Measurements from ENCODE around the gene PAX5. TPM values are rescaled to one million over a fixed set of nuclear protein-coding genes. Genes with fewer than 3 reads are reported as not detected.

PAX5 gene
- polyA plus RNA-seq, 5 donors: 0.12 to 0.31 (median 0.15) TPM

DNA sequence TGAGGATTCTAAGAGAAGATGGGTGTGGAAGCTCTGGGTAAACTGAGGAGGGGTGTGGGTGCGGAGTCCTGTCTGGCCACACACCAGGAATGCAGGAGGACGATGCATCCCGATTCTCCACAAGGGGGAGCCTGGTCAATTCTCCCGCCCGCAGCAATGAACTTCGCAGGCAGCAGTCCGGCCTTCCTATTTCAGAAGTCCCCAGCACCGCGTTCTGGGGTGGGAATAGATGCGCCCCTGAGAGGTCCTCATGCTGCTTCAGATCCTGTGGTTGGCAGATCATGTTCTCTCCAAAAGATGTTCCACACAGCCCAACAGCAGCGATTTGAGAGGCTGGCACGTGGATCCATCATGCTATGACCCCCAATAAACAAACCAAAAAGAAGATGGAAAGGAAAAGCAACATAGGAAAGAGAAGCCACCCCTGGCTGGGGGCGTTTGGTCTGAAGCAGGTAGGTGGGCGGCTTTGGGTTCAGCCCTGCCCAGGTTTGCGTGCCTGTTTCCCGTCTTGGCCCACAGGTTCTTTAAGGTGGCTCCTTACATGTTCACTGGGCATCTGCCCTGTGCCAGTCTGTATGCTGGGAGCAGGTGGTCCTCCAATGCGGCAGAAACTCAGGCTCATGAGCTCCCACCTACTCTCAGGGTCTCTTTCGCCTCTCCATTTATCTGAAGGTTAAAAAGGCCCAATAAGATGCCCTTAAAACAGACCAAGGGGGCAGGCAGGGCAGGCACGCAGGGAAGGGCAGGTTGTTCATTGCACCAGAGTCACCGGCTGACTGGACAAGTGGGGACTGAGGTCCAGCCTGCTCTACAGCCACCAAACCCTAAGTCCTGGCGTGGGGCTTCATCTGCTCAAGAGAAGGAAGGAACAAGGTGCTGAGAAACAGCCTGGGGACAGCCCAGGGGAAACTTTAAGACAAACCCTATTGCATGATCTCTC is 171.6 kb downstream of the PAX5 start:
- no peak for DNase-seq

DNA sequence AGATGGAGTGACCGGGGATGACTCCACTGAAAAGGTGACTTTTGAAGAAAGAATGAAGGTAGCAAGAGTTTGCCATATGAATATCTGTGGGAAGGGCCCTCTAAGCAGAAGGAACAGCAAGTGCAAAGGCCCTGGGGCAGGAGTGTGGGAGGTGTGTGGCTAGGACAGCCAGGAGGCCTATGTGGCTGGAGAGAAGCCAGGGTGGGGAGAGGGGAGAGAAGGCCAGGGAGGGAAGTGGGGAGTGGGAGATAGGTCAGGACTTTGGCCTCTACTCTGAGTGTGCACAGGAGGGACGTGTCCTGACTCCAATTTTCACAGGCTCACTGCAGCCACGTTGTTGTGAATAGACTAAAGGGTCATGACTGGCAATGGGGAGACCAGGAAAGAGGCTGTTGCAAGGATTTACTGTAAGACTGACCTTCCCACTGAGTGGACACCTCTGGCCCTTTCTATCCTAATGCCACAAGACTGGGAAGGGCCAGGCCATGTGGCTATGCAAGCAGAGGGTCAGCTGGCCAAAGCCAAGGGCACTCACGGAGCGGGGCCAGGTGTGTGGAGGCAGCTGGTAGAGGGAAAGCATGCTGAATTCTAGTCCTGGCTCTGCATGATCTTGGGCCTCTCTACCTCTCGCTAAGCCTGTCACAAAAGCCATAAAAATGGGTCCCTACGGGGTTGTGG is 172.4 kb downstream of the PAX5 start:
- DNase-seq: no peak

DNA sequence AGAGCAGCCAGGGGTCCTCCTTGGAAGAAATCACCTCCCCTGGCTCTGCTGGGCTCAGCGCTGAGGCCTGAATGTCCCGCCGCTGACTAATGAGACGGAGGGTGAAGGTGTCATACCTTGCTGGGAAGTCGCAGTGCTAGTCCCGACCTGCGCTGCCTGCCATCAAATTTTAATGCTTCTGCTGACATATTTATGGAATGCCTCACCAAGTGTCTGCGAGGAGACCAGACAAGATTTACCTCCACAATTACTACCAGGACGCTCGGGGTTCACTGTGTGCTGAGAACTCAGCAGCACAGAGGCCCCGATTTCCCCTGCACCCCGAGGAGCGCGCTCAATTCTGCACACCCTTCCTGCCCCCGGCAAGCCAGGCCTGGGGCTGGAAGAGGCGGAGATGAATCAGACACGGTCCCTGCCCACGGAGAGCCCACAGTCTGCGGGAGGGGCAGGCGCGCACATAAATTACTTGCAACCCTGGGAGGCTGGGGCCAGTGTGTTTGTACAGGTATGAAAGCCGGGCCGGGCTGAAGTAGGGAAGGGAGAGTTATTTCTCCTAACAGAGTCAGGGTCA is 175.2 kb downstream of the PAX5 start:
- no peak for DNase-seq

GRCh38 chr9:36855448-36856315 is 178.4 kb downstream of the PAX5 start:
- DNase-seq: no peak

GRCh38 chr9:36854751-36855150 is 179.3 kb downstream of the PAX5 start:
- no peak for DNase-seq

- no peak for DNase-seq
Measured at GRCh38 chr9:36854034-36854433, 180.0 kb downstream of the PAX5 start.

DNA sequence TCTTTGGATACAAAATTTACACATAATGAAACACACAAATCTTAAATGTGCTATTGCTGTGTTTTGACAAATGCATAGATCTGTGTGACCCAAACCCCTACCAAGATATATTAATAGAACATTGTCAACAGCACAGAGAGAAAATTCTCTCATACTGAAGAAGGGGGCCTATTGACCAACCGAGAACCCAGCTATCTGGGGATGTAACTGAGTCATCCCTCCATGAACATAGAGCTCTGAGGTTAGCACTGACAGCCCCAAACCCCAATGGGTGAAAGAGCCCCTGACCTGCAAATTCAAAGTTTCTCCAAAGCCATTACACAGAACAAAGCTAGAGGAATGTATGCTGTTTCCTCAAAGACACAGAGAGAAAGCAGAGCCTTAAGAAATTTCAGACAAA is 180.8 kb downstream of the PAX5 start:
- no peak for DNase-seq

- no peak for DNase-seq
Measured at GRCh38 chr9:36849943-36850342, 184.1 kb downstream of the PAX5 start.

DNA sequence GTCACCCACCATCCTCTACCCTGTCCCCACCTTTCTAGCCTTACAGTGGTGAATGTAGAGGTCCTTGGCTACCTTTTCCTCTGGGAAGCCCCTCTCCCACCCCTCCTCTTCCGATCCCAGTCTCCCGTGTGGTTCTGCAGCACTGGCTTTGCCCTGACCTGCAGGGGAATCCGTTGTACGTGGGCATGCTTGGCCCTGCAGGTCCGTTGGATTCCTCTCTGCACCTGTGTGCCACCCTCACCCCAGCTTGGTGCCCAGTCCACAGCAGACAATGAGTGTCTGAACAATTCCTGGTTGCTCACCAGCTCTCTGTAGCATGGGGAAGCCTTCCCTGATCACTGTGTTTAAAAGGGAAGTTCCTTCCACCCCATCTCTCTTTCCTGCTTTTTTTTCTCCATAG is 185.1 kb downstream of the PAX5 start:
- no peak for DNase-seq

DNA sequence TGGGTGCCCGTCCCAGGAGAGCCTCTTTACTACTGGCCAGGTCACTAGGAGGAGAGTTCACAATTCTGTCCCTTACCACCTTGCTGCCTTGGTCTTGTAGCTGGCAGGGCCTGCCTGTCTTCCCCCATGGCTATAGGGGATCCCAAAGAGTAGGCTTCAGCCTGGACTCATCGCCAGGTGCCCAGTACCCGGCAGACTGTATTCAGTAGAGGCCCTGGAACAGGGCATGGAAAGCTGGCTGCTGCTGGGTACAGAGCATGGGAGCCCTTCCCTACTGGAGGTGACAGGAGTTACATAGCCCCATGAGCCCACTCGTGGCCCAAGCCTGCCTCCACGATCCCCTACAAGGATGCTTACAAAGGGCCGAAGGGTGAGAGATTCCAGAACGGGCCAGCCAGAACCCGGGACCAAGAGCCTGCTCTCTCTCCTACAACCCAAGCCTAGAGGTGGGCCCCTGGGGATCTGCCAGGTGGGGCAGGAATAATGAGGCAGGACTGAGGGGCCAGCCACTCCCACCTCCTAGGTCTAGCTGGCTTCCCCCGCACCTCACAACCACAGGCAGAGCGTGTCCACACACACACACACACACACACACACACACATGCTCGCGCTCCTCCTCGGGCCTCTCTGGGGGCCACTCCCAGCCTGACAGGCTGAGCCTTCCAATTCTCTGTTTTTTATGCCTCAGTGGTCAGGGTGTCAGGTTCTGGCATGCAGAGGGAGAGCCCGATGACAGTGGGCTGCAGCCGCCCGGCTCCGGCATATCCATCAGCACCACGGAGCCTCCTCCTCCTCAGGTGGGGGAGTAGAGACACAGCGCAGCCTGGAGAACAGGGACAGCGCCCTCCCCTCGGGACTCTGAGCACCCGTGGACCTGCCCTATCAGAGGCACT is 186.0 kb downstream of the PAX5 start:
- no peak for DNase-seq

- DNase-seq: no peak
Measured at GRCh38 chr9:36846621-36847020, 187.4 kb downstream of the PAX5 start.

GRCh38 chr9:36845844-36846243 is 188.2 kb downstream of the PAX5 start:
- no peak for DNase-seq

GRCh38 chr9:36844961-36845360 is 189.1 kb downstream of the PAX5 start:
- DNase-seq: no peak

GRCh38 chr9:36843964-36844363 is 190.1 kb downstream of the PAX5 start:
- no peak for DNase-seq

GRCh38 chr9:36842560-36843530 is 191.2 kb downstream of the PAX5 start:
- DNase-seq: no peak

- DNase-seq: no peak
Measured at GRCh38 chr9:36840898-36841536, 193.1 kb downstream of the PAX5 start.

DNA sequence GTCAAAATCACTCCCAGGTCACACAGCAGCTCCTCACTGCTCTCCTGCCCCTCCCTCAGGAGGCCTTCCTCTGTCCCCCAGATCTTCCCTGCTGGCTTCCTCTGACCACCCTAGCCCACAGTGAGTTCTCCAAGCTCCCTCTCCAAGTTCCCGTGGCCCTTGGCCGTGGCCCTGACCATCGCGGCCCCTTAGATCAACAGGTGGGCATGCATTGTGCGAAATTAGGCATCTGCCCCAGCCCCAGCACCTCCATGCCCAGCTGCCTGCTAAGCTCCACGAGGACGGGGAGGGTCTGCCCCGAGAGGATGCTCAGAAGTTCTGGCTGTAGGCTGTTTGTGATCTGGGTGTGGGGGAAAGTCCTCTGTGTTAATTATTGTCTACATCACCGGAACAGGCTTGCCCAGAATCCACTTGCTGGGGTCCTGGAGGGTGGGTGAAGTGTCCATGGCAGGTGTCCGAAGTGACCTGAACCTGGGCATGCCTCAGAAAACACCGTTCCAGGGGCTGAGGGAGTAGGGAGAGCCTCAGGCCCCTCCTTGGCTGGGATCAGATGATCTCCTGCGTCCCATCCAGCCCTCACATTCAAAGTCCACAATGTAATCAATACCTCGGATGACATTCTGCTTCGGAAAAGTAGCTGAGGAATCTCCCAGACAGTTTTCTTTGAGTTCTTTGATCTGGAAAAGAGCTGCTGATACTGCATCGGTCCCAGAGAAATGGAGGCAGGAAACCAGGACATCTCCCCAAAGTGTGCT is 194.8 kb downstream of the PAX5 start:
- DNase-seq: no peak
